HepG2 (cell line): Measurements from ENCODE around the gene ELAVL2. TPM values are rescaled to one million over a fixed set of nuclear protein-coding genes. Genes with fewer than 3 reads are reported as not detected.

ENCODE experiments used
- ATAC-seq: fragments of 200-7000 bp; cut with Tn5 transposase; 3 replicates; pipeline ENCODE4 v1.9.1; 2020; ENCODE audit warnings: mild to moderate bottlenecking, moderate library complexity
- BruUV-seq: library from RNA; stranded (reverse); fragments of 400-500 nt; replicated peaks from 2 replicates; lab custom pipeline; 2021; lab: Mats Ljungman, UMichigan
- CTCF ChIA-PET: fragments of 300-600 bp; formaldehyde crosslinking; extraction: SDS; loops from one replicate; lab custom pipeline; 2021; ENCODE audit warnings: low total read pairs, inconsistent platforms, low intra/inter-chr PET ratio; lab: Yijun Ruan, JAX
- POLR2A ChIA-PET: fragments of 350-600 bp; sonication (Branson Sonifier 250); formaldehyde crosslinking; loops from one replicate; lab custom pipeline; 2020; ENCODE audit warnings: antibody characterized with exemption, inconsistent platforms; lab: Yijun Ruan, JAX
- DNase-seq: peaks from one replicate; pipeline ENCODE4 v3.0.0-alpha.2; 2015; ENCODE audit warnings: low spot score
- FAIRE-seq: peaks from 3 replicates; lab custom pipeline; 2011; peaks lifted over from hg19 to GRCh38; lab: Jason Lieb, UNC
- H2AFZ ChIP-seq: one replicate; pipeline ENCODE4 v1.6.1; 2011; ENCODE audit warnings: low read length, inconsistent platforms
- H3K27ac ChIP-seq: fragments of 300-600 bp; 3 replicates; pipeline ENCODE4 v1.8.0; 2011; ENCODE audit warnings: mixed run types, mild to moderate bottlenecking, mixed read lengths, low read length, inconsistent platforms; ENCODE audit not compliant: insufficient read depth; ENCODE audit errors: extremely low read length
- H3K27me3 ChIP-seq, 2 experiments: fragments of 200-600 bp in 1 of 2; 2 replicates in 1 of 2; 3 replicates in 1 of 2; pipeline versions ENCODE4 v1.6.0 to v1.8.0; 2011; ENCODE audit warnings: low read length in 2 of 2, mild to moderate bottlenecking in 2 of 2, moderate library complexity in 2 of 2, inconsistent platforms in 1 of 2; ENCODE audit not compliant: insufficient read depth in 2 of 2, control insufficient read depth in 1 of 2
- H3K36me3 ChIP-seq, 2 experiments: fragments of 200-600 bp in 1 of 2; replicated peaks in 1 of 2; 2 replicates in 1 of 2; 3 replicates in 1 of 2; pipeline versions ENCODE4 v1.5.1 to v1.8.0; 2011; ENCODE audit warnings: low read length in 2 of 2, inconsistent platforms in 1 of 2; ENCODE audit not compliant: insufficient read depth in 2 of 2, control insufficient read depth in 1 of 2
- H3K4me1 ChIP-seq: 2 replicates; pipeline ENCODE4 v1.5.1; 2012; ENCODE audit warnings: low read length, inconsistent platforms; ENCODE audit not compliant: insufficient read depth
- H3K4me2 ChIP-seq: 2 replicates; pipeline ENCODE4 v1.6.0; 2011; ENCODE audit warnings: low read depth, low read length, inconsistent platforms
- H3K4me3 ChIP-seq, 3 experiments: fragments of 200-600 bp in 1 of 3; sonication (generic), shearing (Covaris generic) in 1 of 3; replicated peaks in 1 of 3; 2 replicates each; pipeline ENCODE4 v1.5.1; 2011 to 2016; ENCODE audit warnings: low read length in 3 of 3, inconsistent platforms in 2 of 3, low read depth in 2 of 3, mild to moderate bottlenecking in 2 of 3, control low read depth in 1 of 3, mixed read lengths in 1 of 3; ENCODE audit not compliant: insufficient read depth in 1 of 3
- H3K79me2 ChIP-seq: one replicate; pipeline ENCODE4 v1.6.1; 2011; ENCODE audit warnings: low read length, inconsistent platforms; ENCODE audit not compliant: insufficient read depth
- H3K9ac ChIP-seq: 2 replicates; pipeline ENCODE4 v1.6.0; 2011; ENCODE audit warnings: mild to moderate bottlenecking, low read depth, low read length, inconsistent platforms; ENCODE audit not compliant: insufficient read depth
- H3K9me3 ChIP-seq: 2 replicates; pipeline ENCODE4 v1.5.1; 2012; ENCODE audit warnings: mild to moderate bottlenecking, low read length
- H4K20me1 ChIP-seq: 2 replicates; pipeline ENCODE4 v1.6.0; 2011; ENCODE audit warnings: inconsistent platforms, mild to moderate bottlenecking, low read length, moderate library complexity; ENCODE audit not compliant: insufficient read depth
- ARID4A ChIP-seq: sonication (generic); formaldehyde crosslinking; IDR thresholded peaks from 2 replicates; pipeline ENCODE4 v1.5.0; 2020; ENCODE audit warnings: mild to moderate bottlenecking, missing genetic modification reagents, borderline replicate concordance
- GATAD2A ChIP-seq: IDR thresholded peaks from 2 replicates; pipeline ENCODE4 v1.6.1; 2016
- HDAC6 ChIP-seq: fragments of 200-600 bp; sonication (generic); IDR thresholded peaks from 2 replicates; pipeline ENCODE4 v1.7.0; 2017; ENCODE audit warnings: mild to moderate bottlenecking, antibody characterized with exemption, low read length, low read depth
- HNRNPL ChIP-seq: fragments of 200-400 bp; formaldehyde crosslinking; IDR thresholded peaks from 2 replicates; pipeline ENCODE4 v1.6.1; 2017; ENCODE audit warnings: mild to moderate bottlenecking, low read depth, low read length
- MEIS2 ChIP-seq: sonication (generic); formaldehyde crosslinking; IDR thresholded peaks from 2 replicates; pipeline ENCODE4 v1.9.0; 2021; ENCODE audit warnings: mild to moderate bottlenecking, missing genetic modification reagents
- NFRKB ChIP-seq: fragments of 450-650 bp; IDR thresholded peaks from 2 replicates; pipeline ENCODE4 v1.6.1; 2017
- SNAI1 ChIP-seq: sonication (generic); formaldehyde crosslinking; IDR thresholded peaks from 2 replicates; pipeline ENCODE4 v1.5.0; 2020; ENCODE audit warnings: mild to moderate bottlenecking, missing genetic modification reagents, borderline replicate concordance
- ZFP82 ChIP-seq: sonication (generic); formaldehyde crosslinking; IDR thresholded peaks from 2 replicates; pipeline ENCODE4 v1.5.1; 2020; ENCODE audit warnings: mild to moderate bottlenecking, missing genetic modification reagents, borderline replicate concordance
- ZNF12 ChIP-seq: sonication (generic); formaldehyde crosslinking; IDR thresholded peaks from 2 replicates; pipeline ENCODE4 v1.5.0; 2020; ENCODE audit warnings: missing genetic modification reagents
- ZNF280B ChIP-seq: sonication (generic); formaldehyde crosslinking; IDR thresholded peaks from 2 replicates; pipeline ENCODE4 v1.5.0; 2020; ENCODE audit warnings: missing genetic modification reagents, mild to moderate bottlenecking, borderline replicate concordance
- ZNF335 ChIP-seq: sonication (generic); formaldehyde crosslinking; IDR thresholded peaks from 2 replicates; pipeline ENCODE4 v1.4.0; 2020; ENCODE audit warnings: missing genetic modification reagents
- ZNF350 ChIP-seq: sonication (generic); formaldehyde crosslinking; IDR thresholded peaks from 2 replicates; pipeline ENCODE4 v1.4.0; 2020; ENCODE audit warnings: mild to moderate bottlenecking, low read depth, missing genetic modification reagents, borderline replicate concordance
- ZNF7 ChIP-seq: IDR thresholded peaks from 2 replicates; pipeline ENCODE4 v1.6.1; 2016; ENCODE audit warnings: missing biosample characterization, missing genetic modification reagents
- in situ Hi-C: cut with HindIII; loops from 2 replicates; pipeline ENCODE4 v1.10.0; 2017; ENCODE audit warnings: low pct_unique_long_range_greater_than_20kb; ENCODE audit not compliant: extremely low pct_ligation_motif_present
- intact Hi-C: fragments of 100-400 bp; cut with micrococcal nuclease; formaldehyde crosslinking; loops from one replicate; pipeline ENCODE4 v1.10.0; 2022; ENCODE audit not compliant: unreplicated experiment
- polyA plus RNA-seq, 8 experiments: library from polyadenylated mRNA; depleted of rRNA in 3 of 8; stranded (reverse) in 7 of 8; unstranded in 1 of 8; fragments of >200 nt; fragmentation: Illumina TruSeq in 4 of 8; extraction: Trizol in 4 of 8; gene quantifications; 2 replicates each; pipeline versions ENCODE4 v1.2.1 to v1.2.3, GENCODE V29; 2011 to 2016; ENCODE audit warnings: low read depth in 4 of 8, missing spikeins in 1 of 8, mixed read lengths in 1 of 8; ENCODE audit not compliant: insufficient read depth in 1 of 8
- total RNA-seq, 5 experiments: library from RNA; depleted of rRNA; stranded (reverse); fragments of >200 nt; fragmentation: Illumina TruSeq; extraction: Trizol; gene quantifications; 2 replicates each; pipeline ENCODE4 v1.2.3, GENCODE V29; 2016; ENCODE audit warnings: low read depth in 1 of 5
- TF ChIP-seq, protein P1 (sequence below): sonication (generic); formaldehyde crosslinking; conservative IDR thresholded peaks from 2 replicates; pipeline ENCODE4 v1.4.0; 2020; ENCODE audit warnings: missing genetic modification reagents
- TF ChIP-seq, protein P2 (sequence below): sonication (generic); formaldehyde crosslinking; conservative IDR thresholded peaks from 2 replicates; pipeline ENCODE4 v1.5.0; 2020; ENCODE audit warnings: missing genetic modification reagents

ELAVL2 gene
- total and polyA plus RNA-seq, 2 of the 13 experiments (the other 11 are each of a cell fraction or from before 2014, with no cell fraction given) = not detected

DNA sequence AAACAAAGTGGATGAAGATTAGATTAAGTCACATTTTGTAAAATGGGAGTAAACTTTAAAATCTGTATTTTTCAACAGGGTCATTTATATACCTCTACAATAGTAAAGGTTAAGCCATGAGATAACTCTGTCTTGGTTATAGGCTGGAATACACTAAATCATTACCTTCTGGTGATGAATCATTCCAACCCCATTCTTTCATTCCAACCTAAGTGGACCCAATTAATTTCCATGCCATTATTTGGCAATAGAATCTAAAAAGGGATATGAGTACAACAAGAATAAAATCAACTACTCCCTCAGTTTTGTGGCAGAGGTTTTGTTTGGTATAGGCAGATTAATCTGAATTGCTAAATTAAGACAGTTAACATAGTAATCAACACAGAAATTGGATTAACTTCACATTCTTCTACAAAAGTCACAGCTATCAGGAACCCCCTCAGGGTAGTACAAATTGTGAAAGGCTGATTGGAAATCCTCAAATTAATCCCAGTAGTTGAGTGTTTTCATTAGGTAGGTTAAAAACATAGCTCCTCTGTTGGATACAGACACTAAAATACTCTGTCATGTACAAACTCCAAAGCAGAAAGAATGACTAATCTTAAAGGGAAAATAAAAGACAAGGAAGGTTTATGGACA is 54.2 kb downstream of the ELAVL2 start:
- Histone ChIP-seq H3K4me3 (no peak overlapping the region), H3K27ac (no peak overlapping the region), H3K4me1 (no peaks in the 10 kb centered on the region), H3K27me3 (no peaks in the 10 kb centered on the region), H3K36me3 (no peaks in the 10 kb centered on the region), H3K4me2 (no peak overlapping the region), H3K9ac (no peak overlapping the region), H3K9me3 (no peaks in the 10 kb centered on the region), H3K79me2 (no peaks in the 10 kb centered on the region), H2AFZ (no peak overlapping the region), H4K20me1 (no peaks in the 10 kb centered on the region)
- no TSS peak for BruUV-seq
- ChIA-PET CTCF (no interaction called here), POLR2A (no interaction called here)
- TF ChIP-seq ARID4A = no peak
- TF ChIP-seq, protein P1, sequence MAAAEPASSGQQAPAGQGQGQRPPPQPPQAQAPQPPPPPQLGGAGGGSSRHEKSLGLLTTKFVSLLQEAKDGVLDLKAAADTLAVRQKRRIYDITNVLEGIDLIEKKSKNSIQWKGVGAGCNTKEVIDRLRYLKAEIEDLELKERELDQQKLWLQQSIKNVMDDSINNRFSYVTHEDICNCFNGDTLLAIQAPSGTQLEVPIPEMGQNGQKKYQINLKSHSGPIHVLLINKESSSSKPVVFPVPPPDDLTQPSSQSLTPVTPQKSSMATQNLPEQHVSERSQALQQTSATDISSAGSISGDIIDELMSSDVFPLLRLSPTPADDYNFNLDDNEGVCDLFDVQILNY (CRISPR knock-in tag) = no peak
- TF ChIP-seq ZNF12 (CRISPR knock-in tag) = no peak
- TF ChIP-seq MEIS2 (CRISPR knock-in tag) = no peak
- TF ChIP-seq ZNF7 (CRISPR knock-in tag) = no peak
- no peak for TF ChIP-seq NFRKB
- TF ChIP-seq ZNF350 = no peak
- TF ChIP-seq, protein P2, sequence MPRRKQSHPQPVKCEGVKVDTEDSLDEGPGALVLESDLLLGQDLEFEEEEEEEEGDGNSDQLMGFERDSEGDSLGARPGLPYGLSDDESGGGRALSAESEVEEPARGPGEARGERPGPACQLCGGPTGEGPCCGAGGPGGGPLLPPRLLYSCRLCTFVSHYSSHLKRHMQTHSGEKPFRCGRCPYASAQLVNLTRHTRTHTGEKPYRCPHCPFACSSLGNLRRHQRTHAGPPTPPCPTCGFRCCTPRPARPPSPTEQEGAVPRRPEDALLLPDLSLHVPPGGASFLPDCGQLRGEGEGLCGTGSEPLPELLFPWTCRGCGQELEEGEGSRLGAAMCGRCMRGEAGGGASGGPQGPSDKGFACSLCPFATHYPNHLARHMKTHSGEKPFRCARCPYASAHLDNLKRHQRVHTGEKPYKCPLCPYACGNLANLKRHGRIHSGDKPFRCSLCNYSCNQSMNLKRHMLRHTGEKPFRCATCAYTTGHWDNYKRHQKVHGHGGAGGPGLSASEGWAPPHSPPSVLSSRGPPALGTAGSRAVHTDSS (CRISPR knock-in tag) = no peak
- TF ChIP-seq ZNF280B (CRISPR knock-in tag) = no peak
- TF ChIP-seq GATAD2A (CRISPR knock-in tag) = no peak
- TF ChIP-seq ZFP82 = no peak
- TF ChIP-seq HDAC6 = no peak
- TF ChIP-seq HNRNPL = no peak
- no peak for TF ChIP-seq ZNF335 (CRISPR knock-in tag)
- no peak for TF ChIP-seq SNAI1 (CRISPR knock-in tag)
- DNase-seq = no peak
- ATAC-seq = no peak
- FAIRE-seq = no peak
- in situ Hi-C loops (no loop called here), intact Hi-C loops (no loop called here)
